ENCODE measurements around the gene MELK. TPM values are rescaled to one million over a fixed set of nuclear protein-coding genes. Genes with fewer than 3 reads are reported as not detected.

Gene MELK
- total RNA-seq = 45.6 and 54.8 TPM in 2 replicates

DNA sequence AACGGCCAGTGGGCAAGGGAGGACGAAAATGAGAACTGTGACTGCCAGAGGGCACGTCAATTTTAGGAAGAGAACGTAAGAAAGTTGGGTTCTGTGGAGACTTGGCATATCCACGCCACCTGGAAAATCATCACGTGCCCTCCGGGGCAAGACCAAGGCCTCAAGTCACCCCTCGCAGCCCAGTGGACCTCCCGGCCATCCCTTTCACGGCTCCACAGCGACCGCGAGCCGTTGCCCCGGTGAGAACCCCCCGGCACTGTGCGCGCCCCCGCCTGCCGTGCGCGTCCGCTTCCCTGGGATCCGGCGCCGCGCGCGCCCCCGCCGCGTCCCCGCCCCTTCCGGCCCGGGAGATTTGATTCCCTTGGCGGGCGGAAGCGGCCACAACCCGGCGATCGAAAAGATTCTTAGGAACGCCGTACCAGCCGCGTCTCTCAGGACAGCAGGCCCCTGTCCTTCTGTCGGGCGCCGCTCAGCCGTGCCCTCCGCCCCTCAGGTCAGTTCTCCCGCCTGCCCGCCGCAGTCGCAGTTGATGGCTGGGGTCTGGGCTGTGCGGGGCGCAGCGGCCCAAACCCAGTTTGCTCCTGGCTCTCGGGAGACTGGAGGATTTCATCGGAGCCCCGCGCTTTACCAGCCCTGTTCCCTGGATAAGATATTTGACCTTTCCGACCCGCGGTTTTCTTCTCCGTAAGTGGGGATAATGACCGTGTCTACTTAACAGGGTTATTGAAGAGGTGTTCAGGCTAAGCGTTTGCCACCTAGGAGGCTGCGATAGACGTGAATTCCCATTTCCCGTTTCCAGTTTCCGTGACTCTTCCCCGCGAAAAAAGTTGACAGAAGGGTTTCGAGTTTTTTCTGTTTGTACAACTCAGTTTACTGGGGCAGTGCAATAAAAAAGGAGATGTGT is at the start of gene MELK:
Gene MELK (plus strand): TSS at position 381 of the 904 bp plus-strand sequence. CDS start 8,787 bp downstream, outside the sequence.

Other genes starting within 250 kb of the MELK start
- gene RNF38, start 172.6 kb upstream of the MELK start, total RNA-seq = 5.7 and 6.4 TPM in 2 replicates